ENCODE data around the gene ACMSD. TPM values are rescaled to one million over a fixed set of nuclear protein-coding genes. Genes with fewer than 3 reads are reported as not detected.
"Not testable (repeated sequence)": the region's sequence is repeated elsewhere in the genome, so short reads cannot be mapped to it uniquely, and the experiment has no call there.

Gene ACMSD
- total RNA-seq, 3 donors from 2014 or later, result not detected

DNA sequence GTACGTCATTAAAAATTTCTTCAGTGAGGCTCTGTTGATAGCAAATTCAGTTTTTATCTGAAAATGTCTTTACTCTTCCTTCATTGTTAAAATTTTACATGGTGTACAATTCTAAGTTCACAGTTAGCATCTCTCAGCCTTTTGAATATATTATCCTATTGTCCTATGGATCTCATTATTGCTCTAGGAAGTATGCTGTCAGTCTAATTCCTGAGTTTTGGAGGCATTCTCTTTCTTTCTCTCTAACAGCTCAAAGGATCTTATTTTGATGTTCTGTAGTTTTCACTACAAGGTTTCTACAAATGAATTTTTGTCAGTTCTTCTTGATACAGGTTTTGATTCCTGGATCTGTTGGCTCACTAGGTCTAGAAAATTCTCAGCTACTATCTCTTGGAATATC, 2.9 kb upstream of the ACMSD start:
- no peak for ATAC-seq
- H3K4me3 Mint-ChIP-seq, result no peak overlapping the region
- no peaks in the 10 kb centered on the region for H3K36me3 Mint-ChIP-seq (ENCODE audit: insufficient read depth)
- peaks cover 3% of the 10 kb centered on the region for H3K27me3 Mint-ChIP-seq (ENCODE audit: low read depth)
- no peaks in the 10 kb centered on the region for H3K4me1 Mint-ChIP-seq (ENCODE audit: low read depth)
- no peak for DNase-seq
- peaks cover 18% of the 10 kb centered on the region for H3K9me3 Mint-ChIP-seq

DNA sequence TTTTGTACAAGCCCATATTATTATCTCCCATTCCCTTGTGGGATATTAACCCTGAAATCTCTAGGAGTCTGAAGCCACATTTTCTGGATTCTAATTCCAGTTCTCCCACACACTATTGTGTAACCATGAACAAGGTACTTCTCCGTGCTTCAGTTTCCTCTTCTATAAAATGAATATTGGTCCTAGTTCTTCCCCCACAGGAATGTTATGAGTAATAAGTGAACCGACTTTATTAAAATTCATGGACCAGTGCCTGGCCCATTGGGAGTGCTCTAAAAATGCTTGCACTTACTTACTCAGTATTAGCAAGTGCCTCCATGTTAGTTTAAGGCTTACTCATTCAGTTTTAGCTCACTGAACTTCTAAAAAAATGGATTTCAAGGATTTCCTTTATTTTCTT, 1.4 kb upstream of the ACMSD start:
- Mint-ChIP-seq H3K9me3 (peaks cover 18% of the 10 kb centered on the region), H3K4me3 (no peak overlapping the region), H3K4me1 (ENCODE audit: low read depth) (no peaks in the 10 kb centered on the region), H3K27me3 (ENCODE audit: low read depth) (peaks cover 9% of the 10 kb centered on the region), H3K36me3 (ENCODE audit: insufficient read depth) (no peaks in the 10 kb centered on the region)
- DNase-seq, result no peak
- ATAC-seq, result no peak

DNA sequence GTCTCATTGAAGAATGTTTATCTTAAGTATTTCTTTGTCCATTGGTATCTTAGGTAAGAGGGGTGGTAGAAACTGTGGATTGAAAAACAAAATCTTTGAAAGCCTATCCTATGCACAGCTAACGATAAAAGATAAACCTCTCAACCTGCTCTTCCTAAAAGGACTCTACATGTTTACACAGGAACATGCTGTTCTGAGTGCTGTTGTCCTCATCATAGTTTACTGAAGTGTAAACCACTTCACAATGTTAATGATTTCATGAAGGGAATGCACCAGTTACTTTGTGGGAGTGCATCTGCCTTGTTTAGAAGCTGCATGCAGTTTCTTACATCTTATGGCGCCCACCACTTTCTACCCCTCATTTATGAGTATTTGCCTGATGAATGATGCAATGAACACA, 1.2 kb downstream of the ACMSD start:
- Mint-ChIP-seq H3K4me1 (ENCODE audit: low read depth) (no peaks in the 10 kb centered on the region), H3K27me3 (ENCODE audit: low read depth) (peaks cover 9% of the 10 kb centered on the region), H3K36me3 (ENCODE audit: insufficient read depth) (no peaks in the 10 kb centered on the region), H3K9me3 (peaks cover 14% of the 10 kb centered on the region), H3K4me3 (no peak overlapping the region)
- DNase-seq (no peak), ATAC-seq (no peak)

DNA sequence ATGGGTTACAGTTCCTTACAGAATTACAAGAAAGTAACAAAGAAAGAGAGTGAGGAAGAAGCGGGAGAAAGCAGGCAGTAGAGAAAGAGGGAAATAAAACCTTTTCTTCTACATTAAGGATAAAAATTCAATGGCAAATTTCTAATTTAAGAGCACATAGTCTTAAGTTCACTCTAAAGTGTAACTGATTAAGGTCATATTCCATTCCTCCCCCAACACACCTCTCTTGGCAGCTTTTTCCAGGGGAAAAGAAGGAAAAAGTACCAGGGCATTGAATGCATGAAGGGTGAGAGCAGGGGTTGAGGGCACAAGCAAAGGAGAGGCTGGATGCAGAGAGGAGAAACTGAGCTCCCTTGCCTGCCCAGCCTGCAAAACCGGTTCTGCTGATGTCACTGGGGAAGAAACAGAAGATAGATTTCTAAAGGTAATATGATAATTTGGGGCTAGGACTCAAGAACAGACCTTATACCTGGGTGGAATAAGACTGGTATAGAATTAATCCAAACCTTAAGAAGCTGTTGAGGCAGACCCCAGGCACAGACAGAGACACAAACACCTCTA, 4.6 kb downstream of the ACMSD start:
- no peak for DNase-seq
- Mint-ChIP-seq H3K9me3 (no peaks in the 10 kb centered on the region), H3K27me3 (ENCODE audit: low read depth) (peaks cover 9% of the 10 kb centered on the region), H3K4me3 (no peak overlapping the region), H3K36me3 (ENCODE audit: insufficient read depth) (no peaks in the 10 kb centered on the region), H3K4me1 (ENCODE audit: low read depth) (no peaks in the 10 kb centered on the region)
- no peak for ATAC-seq

DNA sequence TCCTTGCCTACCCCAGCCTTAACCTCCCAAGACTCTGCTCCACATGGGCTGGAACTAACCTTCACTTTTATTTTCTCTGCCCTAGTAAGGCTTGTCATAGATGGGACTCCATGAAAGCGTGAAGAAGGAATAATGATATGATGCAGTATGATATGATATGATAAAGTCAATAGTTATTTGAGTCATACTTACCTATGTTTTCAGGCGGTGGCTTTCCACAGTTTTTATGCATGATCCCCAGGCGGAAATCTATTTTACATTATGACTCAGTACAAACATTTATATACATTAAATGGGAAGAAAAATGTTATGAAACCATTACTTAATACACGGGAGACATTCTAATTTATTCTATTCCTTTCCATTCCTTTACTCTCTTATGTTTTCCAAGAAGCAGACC, 5.6 kb downstream of the ACMSD start:
- Mint-ChIP-seq H3K9me3 (no peaks in the 10 kb centered on the region), H3K4me3 (no peak overlapping the region), H3K27me3 (ENCODE audit: low read depth) (peaks cover 7% of the 10 kb centered on the region), H3K36me3 (ENCODE audit: insufficient read depth) (no peaks in the 10 kb centered on the region), H3K4me1 (ENCODE audit: low read depth) (no peaks in the 10 kb centered on the region)
- ATAC-seq, result no peak
- no peak for DNase-seq

DNA sequence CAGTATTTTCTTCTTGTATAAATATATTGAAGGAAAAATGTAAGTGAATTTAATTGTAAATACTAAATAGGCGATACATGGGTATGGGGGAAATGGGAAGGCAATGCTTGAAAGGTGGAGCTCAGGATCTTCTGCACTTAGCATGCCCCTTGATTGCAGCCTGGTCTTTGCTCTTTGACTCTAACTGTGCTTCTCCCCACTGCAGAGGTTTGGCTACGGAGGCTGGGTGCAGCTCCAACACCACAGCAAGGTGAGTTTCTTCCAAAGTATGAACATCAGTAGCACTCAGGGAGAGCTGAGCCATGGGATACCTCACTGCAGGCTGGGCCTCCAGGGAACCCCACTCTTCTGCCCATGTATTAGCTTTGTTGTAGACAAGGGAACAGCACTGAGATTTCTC, 6.6 kb downstream of the ACMSD start:
- ATAC-seq (no peak), DNase-seq (no peak)
- Mint-ChIP-seq H3K4me3 (no peak overlapping the region), H3K36me3 (ENCODE audit: insufficient read depth) (no peaks in the 10 kb centered on the region), H3K4me1 (ENCODE audit: low read depth) (no peaks in the 10 kb centered on the region), H3K9me3 (no peaks in the 10 kb centered on the region), H3K27me3 (ENCODE audit: low read depth) (peaks cover 7% of the 10 kb centered on the region)

DNA sequence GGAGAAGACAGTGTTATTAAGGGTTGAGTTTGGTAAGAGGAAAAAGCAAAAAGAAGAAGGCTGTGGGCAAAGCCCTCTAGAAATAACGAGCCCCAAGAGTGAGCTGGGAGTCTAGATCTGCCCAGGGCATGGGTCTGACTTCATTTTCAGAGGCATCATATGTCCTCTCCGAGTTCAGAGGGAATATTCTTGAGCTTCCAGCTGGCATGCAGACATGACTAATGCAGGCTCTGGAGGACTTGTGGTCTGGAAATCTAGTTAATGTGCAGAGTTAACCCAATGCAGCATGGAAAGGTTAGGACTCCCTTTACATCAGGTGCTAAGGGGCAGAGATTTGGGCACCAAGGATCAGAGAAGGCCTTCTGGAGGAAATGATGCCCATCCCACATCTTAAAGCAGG, 7.3 kb downstream of the ACMSD start:
- Mint-ChIP-seq H3K9me3 (no peaks in the 10 kb centered on the region), H3K4me1 (ENCODE audit: low read depth) (no peaks in the 10 kb centered on the region), H3K36me3 (ENCODE audit: insufficient read depth) (no peaks in the 10 kb centered on the region), H3K4me3 (no peak overlapping the region), H3K27me3 (ENCODE audit: low read depth) (peaks cover 5% of the 10 kb centered on the region)
- no peak for DNase-seq
- no peak for ATAC-seq

DNA sequence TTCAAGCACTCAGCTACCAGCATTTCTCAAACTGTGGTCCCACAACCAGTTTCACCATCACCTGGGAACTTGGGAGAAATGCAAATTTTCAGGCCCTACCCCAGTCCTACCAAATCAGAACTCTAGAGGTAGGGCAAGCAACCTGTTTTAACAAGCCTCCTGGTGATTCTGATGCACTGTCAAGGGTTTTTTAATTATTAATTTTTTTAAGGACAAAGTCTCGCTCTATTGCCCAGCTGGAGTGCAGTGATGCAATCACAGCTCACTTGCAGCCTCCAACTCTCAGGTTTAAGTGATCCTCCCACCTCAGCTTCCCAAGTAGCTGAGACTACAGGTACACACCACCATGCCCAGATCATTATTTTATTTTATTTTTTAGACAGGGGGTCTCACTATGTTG, 7.8 kb downstream of the ACMSD start:
- Mint-ChIP-seq H3K4me3 (no peak overlapping the region), H3K9me3 (no peaks in the 10 kb centered on the region), H3K27me3 (ENCODE audit: low read depth) (peaks cover under 1% of the 10 kb centered on the region), H3K36me3 (ENCODE audit: insufficient read depth) (no peaks in the 10 kb centered on the region), H3K4me1 (ENCODE audit: low read depth) (no peaks in the 10 kb centered on the region)
- no peak for ATAC-seq
- DNase-seq, result no peak

DNA sequence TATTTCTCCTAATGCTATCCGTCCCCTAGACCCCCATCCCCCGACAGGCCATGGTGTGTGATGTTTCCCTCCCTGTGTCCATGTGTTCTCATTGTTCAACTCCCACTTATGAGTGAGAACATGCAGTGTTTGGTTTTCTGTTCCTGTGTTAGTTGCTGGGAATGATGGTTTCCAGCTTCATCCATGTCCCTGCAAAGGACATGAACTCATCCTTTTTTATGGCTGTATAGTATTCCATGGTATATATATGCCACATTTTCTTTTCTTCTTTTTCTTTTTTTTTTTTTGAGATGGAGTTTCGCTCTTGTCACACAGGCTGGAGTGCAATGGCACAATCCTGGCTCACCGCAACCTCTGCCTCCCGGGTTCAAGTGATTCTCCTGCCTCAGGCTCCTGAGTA, 9.2 kb downstream of the ACMSD start:
- ATAC-seq; H3K9me3 Mint-ChIP-seq; H3K4me3 Mint-ChIP-seq; H3K27me3 Mint-ChIP-seq (ENCODE audit: low read depth); H3K36me3 Mint-ChIP-seq (ENCODE audit: insufficient read depth); DNase-seq; H3K4me1 Mint-ChIP-seq (ENCODE audit: low read depth): not testable (repeated sequence)

DNA sequence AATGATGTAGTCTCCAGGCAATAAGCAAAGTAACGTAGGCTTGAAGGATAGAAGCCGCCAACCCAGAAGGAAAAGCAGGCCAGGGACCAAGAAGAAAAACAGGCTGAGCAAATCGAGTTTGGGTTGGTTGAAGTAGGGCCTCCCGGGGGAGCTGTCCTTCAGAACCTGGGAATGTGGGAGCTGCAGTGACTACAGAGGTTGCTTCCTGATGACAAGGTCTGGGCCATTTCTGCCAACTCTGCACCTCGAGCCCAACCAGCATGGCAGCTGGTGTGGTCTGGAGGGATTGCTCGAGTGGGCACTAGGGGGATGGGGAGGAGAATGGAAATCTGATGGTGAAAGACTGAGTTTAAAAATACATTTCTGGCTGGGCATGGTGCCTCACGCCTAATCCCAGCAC, 14.1 kb downstream of the ACMSD start:
- DNase-seq (no peak), ATAC-seq (no peak)
- Mint-ChIP-seq H3K4me1 (ENCODE audit: low read depth) (no peaks in the 10 kb centered on the region), H3K36me3 (ENCODE audit: insufficient read depth) (peaks cover 3% of the 10 kb centered on the region), H3K4me3 (no peak overlapping the region), H3K27me3 (ENCODE audit: low read depth) (no peaks in the 10 kb centered on the region), H3K9me3 (no peaks in the 10 kb centered on the region)

DNA sequence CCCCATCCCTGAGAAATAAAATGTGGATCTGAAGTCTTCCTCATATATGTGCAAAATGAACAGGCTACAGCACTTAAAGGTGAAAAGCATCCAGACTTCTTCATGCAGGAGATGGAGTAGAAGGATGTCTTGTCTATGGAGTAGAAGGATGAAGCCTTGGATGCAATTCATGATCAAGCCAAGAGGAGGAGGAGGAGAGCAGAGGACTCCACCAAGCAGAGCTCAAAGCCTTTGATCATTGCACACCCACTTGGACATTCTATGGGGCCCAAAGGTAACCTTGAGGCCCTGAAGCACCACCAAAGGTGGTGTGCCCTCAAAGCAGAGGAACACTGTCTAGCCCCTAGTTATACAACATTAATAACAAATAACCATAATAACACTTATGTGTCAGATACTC, 17.3 kb downstream of the ACMSD start:
- H3K4me3 Mint-ChIP-seq, result no peak overlapping the region
- no peak for ATAC-seq

DNA sequence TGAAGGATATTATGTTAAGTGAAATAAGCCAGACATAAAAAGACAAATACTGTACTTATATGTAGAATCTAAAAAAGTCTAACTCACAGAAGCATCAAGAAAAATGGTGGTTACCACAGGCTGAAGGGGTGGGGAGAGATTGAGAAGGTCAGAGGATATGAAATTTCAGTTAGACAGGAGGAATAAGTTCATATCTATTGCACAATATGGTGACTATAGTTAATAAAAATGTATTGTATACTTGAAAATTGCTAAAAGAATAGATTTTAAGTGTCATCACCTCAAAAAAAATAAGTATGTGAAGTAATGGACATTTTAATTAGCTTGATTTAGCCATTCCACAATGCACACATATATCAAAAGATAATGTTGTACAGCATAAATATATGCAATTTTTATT, 19.8 kb downstream of the ACMSD start:
- DNase-seq (no peak), ATAC-seq (no peak)
- Mint-ChIP-seq H3K4me1 (ENCODE audit: low read depth) (no peaks in the 10 kb centered on the region), H3K36me3 (ENCODE audit: insufficient read depth) (no peaks in the 10 kb centered on the region), H3K27me3 (ENCODE audit: low read depth) (no peaks in the 10 kb centered on the region), H3K4me3 (no peak overlapping the region), H3K9me3 (no peaks in the 10 kb centered on the region)

More for the DNA sequence above, 17.3 kb downstream of the ACMSD start:
- no peak for DNase-seq
- no peaks in the 10 kb centered on the region for H3K9me3 Mint-ChIP-seq
- no peaks in the 10 kb centered on the region for H3K27me3 Mint-ChIP-seq (ENCODE audit: low read depth)
- H3K4me1 Mint-ChIP-seq (ENCODE audit: low read depth), result no peaks in the 10 kb centered on the region
- H3K36me3 Mint-ChIP-seq (ENCODE audit: insufficient read depth), result peaks cover 3% of the 10 kb centered on the region

DNA sequence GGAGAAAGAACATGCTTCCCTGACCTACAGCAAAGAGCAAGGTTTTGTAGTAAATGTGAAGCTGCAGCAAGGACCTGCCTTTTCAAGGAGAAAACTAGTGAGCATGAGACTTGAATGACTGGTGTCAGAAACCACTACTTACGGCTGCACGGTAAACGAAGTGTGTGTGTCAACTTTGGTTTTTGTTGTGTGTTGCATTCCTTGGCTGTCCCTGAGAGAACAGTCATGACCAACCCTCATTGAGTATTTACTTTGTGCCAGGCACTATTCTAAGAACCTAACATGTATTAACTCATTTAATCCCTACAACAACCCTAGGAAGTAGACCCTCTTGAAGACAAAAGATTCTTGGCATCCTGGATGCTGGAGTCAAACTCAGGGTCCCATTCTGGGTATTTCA, 22.8 kb downstream of the ACMSD start:
- H3K36me3 Mint-ChIP-seq (ENCODE audit: insufficient read depth), result no peaks in the 10 kb centered on the region
- H3K4me3 Mint-ChIP-seq, result no peak overlapping the region
- H3K9me3 Mint-ChIP-seq, result no peaks in the 10 kb centered on the region
- ATAC-seq (no peak), DNase-seq (no peak)
- H3K4me1 Mint-ChIP-seq (ENCODE audit: low read depth), result no peaks in the 10 kb centered on the region
- no peaks in the 10 kb centered on the region for H3K27me3 Mint-ChIP-seq (ENCODE audit: low read depth)

DNA sequence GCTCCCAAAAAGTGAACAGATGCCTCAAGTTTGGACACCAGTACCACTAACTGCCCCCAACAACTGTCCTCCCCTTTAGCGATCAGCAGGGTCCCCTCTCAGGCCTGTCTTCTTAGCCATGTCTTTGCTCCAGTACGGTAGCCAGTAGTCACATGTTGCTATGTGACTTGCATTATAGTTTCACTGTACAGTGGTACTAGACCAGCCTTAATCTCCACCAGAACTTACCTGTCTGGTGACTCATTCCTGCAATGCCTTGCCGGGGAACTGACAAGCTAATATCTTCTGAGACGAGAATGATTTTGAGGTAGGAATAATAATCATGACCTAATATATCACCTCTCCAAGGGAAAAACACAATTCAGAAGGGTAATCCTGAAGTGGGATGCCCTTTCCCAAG, 23.7 kb downstream of the ACMSD start:
- H3K36me3 Mint-ChIP-seq (ENCODE audit: insufficient read depth), result no peaks in the 10 kb centered on the region
- no peaks in the 10 kb centered on the region for H3K4me1 Mint-ChIP-seq (ENCODE audit: low read depth)
- H3K9me3 Mint-ChIP-seq, result no peaks in the 10 kb centered on the region
- DNase-seq (no peak), ATAC-seq (no peak)
- no peaks in the 10 kb centered on the region for H3K27me3 Mint-ChIP-seq (ENCODE audit: low read depth)
- no peak overlapping the region for H3K4me3 Mint-ChIP-seq

DNA sequence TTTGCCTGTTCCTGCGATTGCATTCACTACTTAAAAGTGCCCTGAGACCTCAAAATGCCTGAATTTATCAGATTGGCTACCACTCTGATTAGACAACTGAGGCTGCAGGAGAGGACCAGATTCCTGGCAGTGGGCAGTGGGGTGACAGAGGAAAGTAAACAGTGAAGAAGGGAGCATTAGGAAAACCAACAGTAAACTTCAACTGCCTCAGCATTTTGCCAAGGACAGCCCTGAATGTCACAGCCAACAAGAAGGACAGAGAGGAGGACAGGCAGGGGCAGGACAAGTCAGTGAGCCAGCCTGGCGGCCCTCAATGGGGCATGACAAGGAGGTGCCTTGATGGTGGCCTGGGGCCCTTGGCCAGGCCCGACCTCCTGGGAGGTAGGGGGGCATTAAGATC, 24.3 kb downstream of the ACMSD start:
- Mint-ChIP-seq H3K4me3 (no peak overlapping the region), H3K36me3 (ENCODE audit: insufficient read depth) (peaks cover 2% of the 10 kb centered on the region), H3K27me3 (ENCODE audit: low read depth) (no peaks in the 10 kb centered on the region), H3K9me3 (no peaks in the 10 kb centered on the region), H3K4me1 (ENCODE audit: low read depth) (no peaks in the 10 kb centered on the region)
- ATAC-seq, result no peak
- no peak for DNase-seq

DNA sequence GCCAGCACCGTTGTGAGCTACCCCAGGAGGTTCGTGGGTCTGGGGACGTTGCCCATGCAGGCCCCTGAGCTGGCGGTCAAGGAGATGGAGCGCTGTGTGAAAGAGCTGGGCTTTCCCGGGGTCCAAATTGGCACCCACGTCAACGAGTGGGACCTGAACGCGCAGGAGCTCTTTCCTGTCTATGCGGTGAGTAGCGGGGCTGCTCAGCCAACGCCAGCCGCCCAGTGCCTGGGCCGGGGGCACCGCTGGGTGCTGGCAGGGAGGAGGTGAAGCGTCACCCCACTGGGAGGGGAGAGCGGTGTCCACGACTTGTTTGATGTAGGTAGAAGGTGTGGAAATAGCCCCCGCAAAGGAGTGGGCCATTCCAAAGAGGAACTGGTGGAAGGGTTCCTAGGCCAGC, 25.0 kb downstream of the ACMSD start:
- no peak for ATAC-seq
- H3K9me3 Mint-ChIP-seq, result no peaks in the 10 kb centered on the region

More for the DNA sequence above, 25.0 kb downstream of the ACMSD start:
- Mint-ChIP-seq H3K27me3 (ENCODE audit: low read depth) (no peaks in the 10 kb centered on the region), H3K4me3 (no peak overlapping the region), H3K36me3 (ENCODE audit: insufficient read depth) (peaks cover 2% of the 10 kb centered on the region), H3K4me1 (ENCODE audit: low read depth) (no peaks in the 10 kb centered on the region)
- DNase-seq, result no peak

Measured in activated T-cell treated with anti-CD3 and anti-CD28 coated beads, Interleukin-2, amount 50 U/mL, for 4 hours (primary cell).